Upper lobe of left lung (tissue), 6 donors: ENCODE measurements around the gene TRAFD1. TPM values are rescaled to one million over a fixed set of nuclear protein-coding genes. Genes with fewer than 3 reads are reported as not detected.
A peak's percentile ranks its signal among the peaks of the same experiment; 100 is the strongest.

Source experiments
- ATAC-seq, 2 donors: fragments of 200-7000 bp; cut with Tn5 transposase; one replicate each; pipeline ENCODE4 v1.9.1; 2022; ENCODE audit warnings: mild to moderate bottlenecking in 2 of 2, moderate library complexity in 2 of 2; ENCODE audit not compliant: low FRiP score in 2 of 2
- DNase-seq, 2 donors: peaks; one replicate each; pipeline ENCODE4 v3.0.0-alpha.2; 2019 to 2020
- H3K27ac ChIP-seq, 4 donors: fragments of 200-600 bp; sonication (generic); one replicate each; pipeline ENCODE4 v1.5.1; 2016 to 2019
- H3K27me3 ChIP-seq, 4 donors: fragments of 200-600 bp; sonication (generic); one replicate each; pipeline ENCODE4 v1.5.1; 2017 to 2019
- H3K36me3 ChIP-seq, 4 donors: fragments of 200-600 bp; sonication (generic); one replicate each; pipeline ENCODE4 v1.5.1; 2016 to 2019
- H3K4me1 ChIP-seq, 4 donors: fragments of 200-600 bp; sonication (generic); one replicate each; pipeline ENCODE4 v1.5.1; 2018 to 2019
- H3K4me3 ChIP-seq, 4 donors: fragments of 200-600 bp; sonication (generic); one replicate each; pipeline ENCODE4 v1.5.1; 2017 to 2019; ENCODE audit warnings: mild to moderate bottlenecking in 2 of 4, moderate library complexity in 1 of 4
- H3K9me3 ChIP-seq, 4 donors: fragments of 200-600 bp; sonication (generic); one replicate each; pipeline ENCODE4 v1.5.1; 2018 to 2019
- CTCF ChIP-seq, 6 experiments: fragments of 450-650 bp in 4 of 6; fragments of 200-600 bp in 2 of 6; sonication (generic) in 2 of 6; IDR thresholded peaks; one replicate each; pipeline ENCODE4 v1.5.1; 2016 to 2019; ENCODE audit warnings: antibody characterized with exemption in 6 of 6
- EP300 ChIP-seq, 4 donors: sonication (generic); formaldehyde crosslinking; IDR thresholded peaks; one replicate each; pipeline ENCODE4 v1.5.1; 2017; ENCODE audit warnings: antibody characterized with exemption in 4 of 4, control low read depth in 2 of 4
- POLR2A ChIP-seq, 4 donors: fragments of 450-650 bp; IDR thresholded peaks; one replicate each; pipeline ENCODE4 v1.5.1; 2016 to 2017; ENCODE audit warnings: antibody characterized with exemption in 4 of 4, mild to moderate bottlenecking in 2 of 4
- POLR2AphosphoS5 ChIP-seq, 2 donors: sonication (generic); formaldehyde crosslinking; IDR thresholded peaks; one replicate each; pipeline ENCODE4 v1.5.1; 2017; ENCODE audit warnings: antibody characterized with exemption in 2 of 2
- WGBS, 2 donors: methylation state at CpG; one replicate each; pipeline ENCODE4 v1.1.5; 2017 to 2018; 5-methylcytosine and 5-hydroxymethylcytosine counted together
- total RNA-seq, 6 donors: library from RNA; depleted of rRNA in 4 of 6; stranded (reverse); fragments of >200 nt in 4 of 6; gene quantifications; one replicate each; pipeline versions ENCODE4 v1.1.0 to v1.2.1, GENCODE V29; 2016 to 2021
- donor health status: DM: no; HTN: no; CAD: no; lungs with moderate emphysema.
- donor health status: DM: no; HTN: yes; CAD: no; lungs with severe emphysema.

The TRAFD1 gene
- total RNA-seq, 6 donors from 2014 or later, result 36.9 to 75.4 (median 42.6) TPM

GRCh38 chr12:112185093-112185923, 59.9 kb downstream of the TRAFD1 start:
- Histone ChIP-seq H3K27me3 (no peaks in the 10 kb centered on the region), H3K4me1 (no peaks in the 10 kb centered on the region), H3K36me3 (peaks cover 5 to 76% (median 31%) of the 10 kb centered on the region in 4 donors), H3K9me3 (no peaks in the 10 kb centered on the region), H3K4me3 (no peak overlapping the region), H3K27ac (no peak overlapping the region)
- TF ChIP-seq POLR2A (IDR thresholded peaks at IDR 0.05), result no peak
- no peak for TF ChIP-seq CTCF (IDR thresholded peaks at IDR 0.05)
- TF ChIP-seq EP300 (IDR thresholded peaks at IDR 0.05), result no peak
- no peak for TF ChIP-seq POLR2AphosphoS5 (IDR thresholded peaks at IDR 0.05)
- peak in 1 of 2 donors; percentile 81 for DNase-seq
- ATAC-seq, result no peak
- 93 to 96% methylated on average over 16 to 22 of the region's 26 CpGs for WGBS, 2 donors

- ATAC-seq (no peak), DNase-seq (no peak)
- no peak overlapping the region for H3K27ac ChIP-seq
- H3K27me3 ChIP-seq, result no peaks in the 10 kb centered on the region
- TF ChIP-seq POLR2AphosphoS5 (IDR thresholded peaks at IDR 0.05), result no peak
- TF ChIP-seq CTCF (IDR thresholded peaks at IDR 0.05), result no peak
- no peak for TF ChIP-seq POLR2A (IDR thresholded peaks at IDR 0.05)
- TF ChIP-seq EP300 (IDR thresholded peaks at IDR 0.05), result no peak
- no peaks in the 10 kb centered on the region for H3K9me3 ChIP-seq
- H3K4me1 ChIP-seq, result peaks cover 0 to 6% (median 2%) of the 10 kb centered on the region in 4 donors
- H3K4me3 ChIP-seq, result no peak overlapping the region
- 87 to 95% methylated on average over 9 of the region's 9 CpGs for WGBS, 2 donors
- peaks cover 17 to 87% (median 51%) of the 10 kb centered on the region in 4 donors for H3K36me3 ChIP-seq
Observed at GRCh38 chr12:112188130-112188830, 62.9 kb downstream of the TRAFD1 start.

GRCh38 chr12:112190231-112191025, 65.1 kb downstream of the TRAFD1 start:
- DNase-seq, result peak in 1 of 2 donors; percentile 44
- H3K27ac ChIP-seq, result no peak overlapping the region

GRCh38 chr12:112191201-112191600, 65.8 kb downstream of the TRAFD1 start:
- H3K36me3 ChIP-seq, result peaks cover 16 to 85% (median 51%) of the 10 kb centered on the region in 4 donors
- H3K27me3 ChIP-seq, result no peaks in the 10 kb centered on the region
- H3K9me3 ChIP-seq, result no peaks in the 10 kb centered on the region
- H3K27ac ChIP-seq, result peak overlapping the region in 2 of 4 donors; percentile 13 to 15
- no peak overlapping the region for H3K4me3 ChIP-seq
- ATAC-seq, result no peak
- H3K4me1 ChIP-seq, result peaks cover 0 to 6% (median 2%) of the 10 kb centered on the region in 4 donors
- no peak for DNase-seq
- 67 to 79% methylated on average over 2 of the region's 2 CpGs for WGBS, 2 donors
- TF ChIP-seq EP300 (IDR thresholded peaks at IDR 0.05) (no peak), POLR2AphosphoS5 (IDR thresholded peaks at IDR 0.05) (no peak), POLR2A (IDR thresholded peaks at IDR 0.05) (no peak), CTCF (IDR thresholded peaks at IDR 0.05) (no peak)

More at GRCh38 chr12:112190231-112191025, 65.1 kb downstream of the TRAFD1 start:
- TF ChIP-seq CTCF (IDR thresholded peaks at IDR 0.05), result no peak
- TF ChIP-seq EP300 (IDR thresholded peaks at IDR 0.05), result no peak
- TF ChIP-seq POLR2A (IDR thresholded peaks at IDR 0.05), result no peak
- Histone ChIP-seq H3K27me3 (no peaks in the 10 kb centered on the region), H3K4me3 (no peak overlapping the region), H3K4me1 (peaks cover 0 to 6% (median 2%) of the 10 kb centered on the region in 4 donors), H3K36me3 (peaks cover 16 to 87% (median 51%) of the 10 kb centered on the region in 4 donors), H3K9me3 (no peaks in the 10 kb centered on the region)
- no peak for ATAC-seq
- WGBS, 2 donors, result 82% methylated on average over 5 of the region's 5 CpGs; no CpG with 5 or more reads in 1 of the 2 donors
